HFFc6 (cell line): Measurements from ENCODE around the gene FZD1. TPM values are rescaled to one million over a fixed set of nuclear protein-coding genes. Genes with fewer than 3 reads are reported as not detected.

Experiments
- DNase-seq: peaks from one replicate; pipeline ENCODE4 v3.0.0-alpha.2; 2018
- H3K27ac Mint-ChIP-seq: 2 replicates; pipeline ENCODE4 v1.8.0; 2020; ENCODE audit warnings: mild to moderate bottlenecking, mixed read lengths
- H3K27me3 Mint-ChIP-seq: 2 replicates; pipeline ENCODE4 v1.8.0; 2021; ENCODE audit warnings: mild to moderate bottlenecking, moderate library complexity, mixed read lengths; ENCODE audit not compliant: insufficient read depth
- H3K36me3 Mint-ChIP-seq: 2 replicates; pipeline ENCODE4 v1.8.0; 2021; ENCODE audit warnings: low read depth, mixed read lengths
- H3K4me1 Mint-ChIP-seq: 2 replicates; pipeline ENCODE4 v1.8.0; 2020; ENCODE audit warnings: low read depth, mixed read lengths
- H3K4me3 Mint-ChIP-seq: 2 replicates; pipeline ENCODE4 v1.8.0; 2020; ENCODE audit warnings: mild to moderate bottlenecking, moderate library complexity, mixed read lengths
- H3K9me3 Mint-ChIP-seq: 2 replicates; pipeline ENCODE4 v1.8.0; 2020; ENCODE audit warnings: mild to moderate bottlenecking, mixed read lengths
- long read RNA-seq: library from polyadenylated mRNA; unstranded; transcript quantifications from one replicate; pipeline ENCODE4 v2.0.0, GENCODE V29; 2019
- total RNA-seq, 6 experiments: library from RNA; stranded (reverse); fragmentation: NEBNext Ultra II Directional; extraction: Animal tissue kit (Norgen Biotek cat#: 25700); gene quantifications; 2 replicates in 1 of 6; 3 replicates in 5 of 6; pipeline ENCODE4 v1.2.3, GENCODE V29; 2021
- TF ChIP-seq, protein P1 (sequence below): fragments of 200-600 bp; sonication (generic); IDR thresholded peaks from 2 replicates; pipeline ENCODE4 v1.5.0; 2021; ENCODE audit warnings: antibody characterized with exemption, mild to moderate bottlenecking

FZD1 gene
- total RNA-seq, result 10 to 100 TPM in 3 of 6 experiments, 1 to 10 TPM in 3; 9.0 to 11.1 (median 9.9) TPM
- long read RNA-seq, full-length matches to known transcripts, result 3 of 3 reads
- long read RNA-seq, partial matches to known transcripts, result 0 of 3 reads
- long read RNA-seq, other reads (novel, unspliced or antisense), result 0 of 3 reads

DNA sequence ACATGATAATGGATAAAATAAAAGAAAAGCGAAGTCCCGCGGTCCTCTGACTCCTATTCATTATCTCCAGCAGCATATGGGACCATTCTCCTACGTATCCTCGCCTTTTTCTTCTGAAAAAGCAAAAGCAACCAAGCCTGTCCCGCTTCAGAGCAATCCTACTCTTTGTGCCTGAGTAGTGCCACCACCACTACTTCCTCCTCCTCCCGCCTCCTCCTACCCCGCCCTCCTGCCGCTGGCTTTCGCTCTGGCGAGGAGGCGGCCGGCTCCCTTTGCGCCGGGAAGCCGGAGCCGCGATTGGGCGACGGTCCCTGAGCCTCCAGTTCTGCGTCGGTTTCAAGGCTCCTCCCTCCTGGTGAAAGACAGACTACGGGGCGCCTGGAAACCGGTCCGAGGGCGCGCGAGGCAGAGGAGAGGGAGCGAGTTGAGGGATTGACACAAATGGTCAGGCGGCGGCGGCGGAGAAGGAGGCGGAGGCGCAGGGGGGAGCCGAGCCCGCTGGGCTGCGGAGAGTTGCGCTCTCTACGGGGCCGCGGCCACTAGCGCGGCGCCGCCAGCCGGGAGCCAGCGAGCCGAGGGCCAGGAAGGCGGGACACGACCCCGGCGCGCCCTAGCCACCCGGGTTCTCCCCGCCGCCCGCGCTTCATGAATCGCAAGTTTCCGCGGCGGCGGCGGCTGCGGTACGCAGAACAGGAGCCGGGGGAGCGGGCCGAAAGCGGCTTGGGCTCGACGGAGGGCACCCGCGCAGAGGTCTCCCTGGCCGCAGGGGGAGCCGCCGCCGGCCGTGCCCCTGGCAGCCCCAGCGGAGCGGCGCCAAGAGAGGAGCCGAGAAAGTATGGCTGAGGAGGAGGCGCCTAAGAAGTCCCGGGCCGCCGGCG is at the start of gene FZD1:
Gene FZD1 (plus strand): TSS at position 388 of the 878 bp plus-strand sequence. CDS start 448 bp downstream, at position 836.
- H3K9me3 Mint-ChIP-seq, result no peaks in the 10 kb centered on the region
- TF ChIP-seq, protein P1, sequence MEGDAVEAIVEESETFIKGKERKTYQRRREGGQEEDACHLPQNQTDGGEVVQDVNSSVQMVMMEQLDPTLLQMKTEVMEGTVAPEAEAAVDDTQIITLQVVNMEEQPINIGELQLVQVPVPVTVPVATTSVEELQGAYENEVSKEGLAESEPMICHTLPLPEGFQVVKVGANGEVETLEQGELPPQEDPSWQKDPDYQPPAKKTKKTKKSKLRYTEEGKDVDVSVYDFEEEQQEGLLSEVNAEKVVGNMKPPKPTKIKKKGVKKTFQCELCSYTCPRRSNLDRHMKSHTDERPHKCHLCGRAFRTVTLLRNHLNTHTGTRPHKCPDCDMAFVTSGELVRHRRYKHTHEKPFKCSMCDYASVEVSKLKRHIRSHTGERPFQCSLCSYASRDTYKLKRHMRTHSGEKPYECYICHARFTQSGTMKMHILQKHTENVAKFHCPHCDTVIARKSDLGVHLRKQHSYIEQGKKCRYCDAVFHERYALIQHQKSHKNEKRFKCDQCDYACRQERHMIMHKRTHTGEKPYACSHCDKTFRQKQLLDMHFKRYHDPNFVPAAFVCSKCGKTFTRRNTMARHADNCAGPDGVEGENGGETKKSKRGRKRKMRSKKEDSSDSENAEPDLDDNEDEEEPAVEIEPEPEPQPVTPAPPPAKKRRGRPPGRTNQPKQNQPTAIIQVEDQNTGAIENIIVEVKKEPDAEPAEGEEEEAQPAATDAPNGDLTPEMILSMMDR, result peak; percentile 51
- DNase-seq, result peak; percentile 99
- H3K36me3 Mint-ChIP-seq, result peaks cover 16% of the 10 kb centered on the region
- peaks cover 2% of the 10 kb centered on the region; the same call in 1 of the 2 replicates for H3K27me3 Mint-ChIP-seq
- peak within 1 kb of the TSS; percentile 96 for H3K4me3 Mint-ChIP-seq
- H3K4me1 Mint-ChIP-seq, result peaks cover 31% of the 10 kb centered on the region
- peak within 1 kb of the TSS; percentile 91 for H3K27ac Mint-ChIP-seq

DNA sequence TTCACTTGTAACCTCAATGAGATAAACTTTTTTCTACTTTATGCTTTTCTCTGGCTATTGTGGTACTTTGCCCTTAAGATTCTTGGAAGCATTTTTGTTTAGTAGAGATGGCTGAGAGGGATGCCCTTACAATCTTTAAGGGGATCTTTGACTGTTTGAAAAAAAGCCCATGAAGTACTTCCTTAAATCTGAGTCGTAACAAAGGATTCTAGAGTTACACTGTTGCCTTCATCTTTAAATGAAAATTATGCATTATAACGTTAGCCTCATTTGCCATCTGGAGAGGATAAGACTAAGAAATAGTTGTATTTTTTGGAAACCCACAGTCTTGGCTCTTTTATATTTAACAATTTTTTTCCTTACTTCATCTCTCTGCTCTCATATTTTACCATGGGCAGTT is 37.8 kb upstream of the FZD1 start:
- peaks cover 8% of the 10 kb centered on the region for H3K9me3 Mint-ChIP-seq
- DNase-seq, result no peak

DNA sequence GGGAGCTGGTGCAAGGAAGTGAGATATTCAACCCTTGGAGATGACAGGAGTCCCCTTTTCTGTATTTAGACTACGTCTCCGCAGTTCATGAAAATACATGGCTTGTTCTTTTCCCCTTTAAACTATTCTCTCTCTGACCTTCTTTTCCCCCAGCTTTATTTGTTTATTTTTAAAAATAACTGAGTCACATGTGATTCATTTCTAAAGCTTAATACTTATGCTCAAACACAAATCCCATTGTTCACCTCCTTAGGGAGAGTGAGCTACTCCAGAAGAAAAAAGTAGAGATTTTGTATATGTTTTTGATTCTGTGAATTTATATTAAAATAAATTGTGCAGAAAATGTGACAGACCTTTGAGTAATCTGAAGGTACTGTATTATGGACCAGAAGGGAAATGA is 35.9 kb upstream of the FZD1 start:
- TF ChIP-seq, protein P1, result no peak
- Mint-ChIP-seq H3K27me3 (peaks cover 4% of the 10 kb centered on the region), H3K9me3 (peaks cover 8% of the 10 kb centered on the region), H3K36me3 (peaks cover 8% of the 10 kb centered on the region), H3K27ac (peak overlapping the region; percentile 55; the same call in 1 of the 2 replicates), H3K4me1 (peaks cover 49% of the 10 kb centered on the region), H3K4me3 (peak overlapping the region; percentile 56)
- DNase-seq, result no peak

More for the DNA sequence above, 37.8 kb upstream of the FZD1 start:
- peak overlapping the region; percentile 2; the same call in 1 of the 2 replicates for H3K27ac Mint-ChIP-seq
- TF ChIP-seq, protein P1, result no peak
- H3K27me3 Mint-ChIP-seq, result peaks cover 4% of the 10 kb centered on the region
- no peak overlapping the region for H3K4me3 Mint-ChIP-seq
- peaks cover 8% of the 10 kb centered on the region for H3K36me3 Mint-ChIP-seq
- H3K4me1 Mint-ChIP-seq, result peaks cover 49% of the 10 kb centered on the region

DNA sequence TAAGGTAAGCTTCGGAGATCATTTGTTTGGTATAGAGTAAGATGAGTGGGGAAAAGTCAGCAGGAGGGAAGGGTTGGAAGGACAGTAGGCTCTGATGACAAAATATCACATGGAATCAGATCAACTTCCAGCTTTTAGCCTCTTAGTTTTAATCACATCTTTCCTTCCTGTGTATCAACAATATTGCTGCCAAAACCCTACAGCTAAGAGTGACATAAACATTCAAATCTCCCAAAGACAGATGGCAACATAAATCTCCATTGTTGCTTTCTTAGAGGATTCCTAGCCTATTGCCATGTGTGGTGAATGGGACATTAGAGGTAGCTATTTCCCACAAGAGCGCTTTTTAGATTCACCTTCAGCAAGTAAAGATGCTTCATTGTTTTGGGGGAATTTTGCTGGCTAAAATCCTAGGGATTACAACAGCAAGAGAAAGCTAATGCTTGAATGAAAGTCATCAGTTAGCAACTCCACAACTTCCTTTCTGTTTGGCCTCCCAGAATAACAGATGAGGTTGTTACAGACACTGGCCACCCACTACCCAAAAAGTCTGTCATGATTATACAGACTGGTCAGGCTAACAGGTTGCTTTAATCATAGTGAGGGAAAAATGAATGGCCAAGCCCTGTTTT is 35.2 kb upstream of the FZD1 start:
- peaks cover 4% of the 10 kb centered on the region for H3K27me3 Mint-ChIP-seq
- H3K4me1 Mint-ChIP-seq, result peaks cover 49% of the 10 kb centered on the region
- peak overlapping the region; percentile 55; the same call in 1 of the 2 replicates for H3K27ac Mint-ChIP-seq
- peak overlapping the region; percentile 56; the same call in 1 of the 2 replicates for H3K4me3 Mint-ChIP-seq
- no peak for DNase-seq
- peaks cover 8% of the 10 kb centered on the region for H3K36me3 Mint-ChIP-seq
- TF ChIP-seq, protein P1, result no peak
- peaks cover 8% of the 10 kb centered on the region for H3K9me3 Mint-ChIP-seq

DNA sequence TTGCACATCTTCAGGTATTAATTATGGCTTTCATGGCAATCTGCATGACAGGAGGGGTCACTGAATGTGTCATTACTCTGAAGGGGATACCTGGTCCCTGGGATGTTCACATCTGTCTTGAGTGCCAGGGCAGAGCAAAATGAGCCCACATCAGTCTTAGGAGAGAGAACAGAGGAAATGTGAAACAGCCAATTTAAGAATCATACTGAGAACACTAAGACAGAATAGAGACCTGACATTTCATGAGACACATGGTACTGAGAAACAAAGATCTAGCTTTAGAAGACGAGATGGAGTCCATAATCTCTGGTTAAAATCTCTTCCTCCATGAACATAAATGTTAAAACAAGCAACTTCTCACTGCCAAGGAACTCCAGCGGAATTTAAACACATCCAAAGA is 34.1 kb upstream of the FZD1 start:
- Mint-ChIP-seq H3K4me3 (no peak overlapping the region), H3K27me3 (peaks cover 1% of the 10 kb centered on the region; the same call in 1 of the 2 replicates), H3K9me3 (peaks cover 8% of the 10 kb centered on the region), H3K36me3 (peaks cover 8% of the 10 kb centered on the region), H3K27ac (no peak overlapping the region), H3K4me1 (peaks cover 51% of the 10 kb centered on the region)
- no peak for DNase-seq
- TF ChIP-seq, protein P1, result no peak
